GM18909 (cell line): ENCODE data around the gene PNP.
"Not testable (repeated sequence)": the region's sequence is repeated elsewhere in the genome, so short reads cannot be mapped to it uniquely, and the experiment has no call there.

Experiments
- ATAC-seq: cut with Tn5 transposase; IDR thresholded peaks from one replicate; pipeline ENCODE4 v1.9.1; 2021; ENCODE audit warnings: mild to moderate bottlenecking; ENCODE audit not compliant: unreplicated experiment, poor library complexity

Gene PNP

GRCh38 chr14:20487396-20487725 lies 18.2 kb downstream of the PNP start:
- no peak for ATAC-seq

GRCh38 chr14:20489093-20489994 lies 20.1 kb downstream of the PNP start:
- ATAC-seq: peak; percentile 61

- no peak for ATAC-seq
Observed at GRCh38 chr14:20490563-20490962, 21.4 kb downstream of the PNP start.

GRCh38 chr14:20492486-20492885 lies 23.3 kb downstream of the PNP start:
- ATAC-seq: no peak

- ATAC-seq: no peak
Observed at GRCh38 chr14:20493634-20494033, 24.4 kb downstream of the PNP start.

GRCh38 chr14:20494935-20495766 lies 25.9 kb downstream of the PNP start:
- no peak for ATAC-seq

- no peak for ATAC-seq
Observed at GRCh38 chr14:20498622-20499021, 29.4 kb downstream of the PNP start.

- ATAC-seq: no peak
Observed at GRCh38 chr14:20499108-20499507, 29.9 kb downstream of the PNP start.

- no peak for ATAC-seq
Observed at GRCh38 chr14:20499881-20500280, 30.7 kb downstream of the PNP start.

GRCh38 chr14:20501346-20501745 lies 32.1 kb downstream of the PNP start:
- no peak for ATAC-seq

GRCh38 chr14:20503898-20504297 lies 34.7 kb downstream of the PNP start:
- ATAC-seq: no peak

- not testable (repeated sequence) for ATAC-seq
Observed at GRCh38 chr14:20506276-20506675, 37.1 kb downstream of the PNP start.

- not testable (repeated sequence) for ATAC-seq
Observed at GRCh38 chr14:20506752-20507151, 37.5 kb downstream of the PNP start.

GRCh38 chr14:20507537-20507936 lies 38.3 kb downstream of the PNP start:
- ATAC-seq: not testable (repeated sequence)

GRCh38 chr14:20508367-20508766 lies 39.2 kb downstream of the PNP start:
- no peak for ATAC-seq

- ATAC-seq: no peak
Observed at GRCh38 chr14:20512177-20512905, 43.1 kb downstream of the PNP start.

- ATAC-seq: no peak
Observed at GRCh38 chr14:20515846-20516245, 46.6 kb downstream of the PNP start.

- ATAC-seq: no peak
Observed at GRCh38 chr14:20516921-20517320, 47.7 kb downstream of the PNP start.

GRCh38 chr14:20522332-20522731 lies 53.1 kb downstream of the PNP start:
- ATAC-seq: no peak

- ATAC-seq: no peak
Observed at GRCh38 chr14:20524027-20524426, 54.8 kb downstream of the PNP start.
